Measurements from ENCODE around the gene SRSF8.
"Not testable (repeated sequence)": the region's sequence is repeated elsewhere in the genome, so short reads cannot be mapped to it uniquely, and the experiment has no call there.

The SRSF8 gene, protein sequence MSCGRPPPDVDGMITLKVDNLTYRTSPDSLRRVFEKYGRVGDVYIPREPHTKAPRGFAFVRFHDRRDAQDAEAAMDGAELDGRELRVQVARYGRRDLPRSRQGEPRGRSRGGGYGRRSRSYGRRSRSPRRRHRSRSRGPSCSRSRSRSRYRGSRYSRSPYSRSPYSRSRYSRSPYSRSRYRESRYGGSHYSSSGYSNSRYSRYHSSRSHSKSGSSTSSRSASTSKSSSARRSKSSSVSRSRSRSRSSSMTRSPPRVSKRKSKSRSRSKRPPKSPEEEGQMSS

DNA sequence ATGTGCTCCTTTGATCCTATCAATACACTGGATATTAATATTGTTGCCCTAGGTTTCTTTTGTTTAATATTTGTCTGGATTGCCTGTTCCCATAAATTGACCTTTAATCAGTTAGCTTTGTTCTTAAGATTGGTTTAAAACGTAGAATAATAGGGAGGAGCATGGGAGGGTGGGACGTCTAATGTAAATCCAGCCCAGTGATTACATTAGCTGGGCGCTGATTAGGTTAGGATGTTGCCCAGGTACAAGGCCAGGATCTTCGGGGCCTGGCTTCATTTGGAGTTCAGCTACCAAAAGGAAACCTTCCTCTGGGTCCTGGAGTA lies at the start of gene SRSF8:
Gene SRSF8, plus strand, starts transcription at position 204 of the 323 bp plus-strand sequence. CDS start 308 bp downstream, outside the sequence.
- DNase-seq: peak in 1 of 3 donors; percentile 21

DNA sequence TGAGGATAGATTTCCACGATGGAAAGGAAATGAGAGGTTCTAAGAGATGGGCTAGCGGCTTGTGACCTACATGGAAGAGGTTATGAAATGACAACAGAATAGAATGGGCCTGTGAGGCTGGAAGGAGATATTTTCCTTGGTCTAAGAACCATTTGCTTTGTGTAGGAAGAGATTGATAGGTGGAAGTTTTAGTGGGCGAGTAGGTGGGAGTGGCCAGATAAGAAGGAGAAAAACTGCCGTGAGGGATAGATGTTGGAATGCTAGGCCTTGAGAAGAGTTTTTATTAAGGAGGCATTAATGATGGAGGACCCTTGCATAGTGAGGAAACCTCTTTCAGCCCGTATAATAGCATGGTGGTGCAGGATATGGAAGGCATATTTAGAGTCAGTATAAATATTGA lies 45.3 kb upstream of the SRSF8 start:
- not testable (repeated sequence) for DNase-seq

DNA sequence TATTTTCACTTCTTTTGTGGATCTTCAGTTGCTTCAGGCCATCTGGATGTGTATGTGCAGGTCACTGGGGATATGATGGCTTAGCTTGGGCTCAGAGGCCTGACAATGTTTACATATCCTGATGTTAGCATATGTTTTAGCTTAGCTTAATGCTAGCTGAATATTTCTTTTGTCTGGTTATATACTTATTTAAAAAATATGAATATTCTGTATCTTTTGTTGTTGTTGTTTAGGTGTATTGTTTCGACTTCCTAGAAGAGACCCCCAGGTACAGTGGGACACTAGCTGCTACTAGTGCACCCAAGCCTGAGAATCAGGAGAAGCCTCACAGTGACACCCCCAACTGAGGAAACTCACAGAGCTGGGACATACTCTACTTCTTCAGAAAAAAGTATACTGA lies 41.8 kb upstream of the SRSF8 start, which contains the start of gene KDM4E:
Gene KDM4E, plus strand, starts transcription at position 301 of the 400 bp plus-strand sequence. CDS start 300 bp downstream, outside the sequence.
- no peak for DNase-seq

DNA sequence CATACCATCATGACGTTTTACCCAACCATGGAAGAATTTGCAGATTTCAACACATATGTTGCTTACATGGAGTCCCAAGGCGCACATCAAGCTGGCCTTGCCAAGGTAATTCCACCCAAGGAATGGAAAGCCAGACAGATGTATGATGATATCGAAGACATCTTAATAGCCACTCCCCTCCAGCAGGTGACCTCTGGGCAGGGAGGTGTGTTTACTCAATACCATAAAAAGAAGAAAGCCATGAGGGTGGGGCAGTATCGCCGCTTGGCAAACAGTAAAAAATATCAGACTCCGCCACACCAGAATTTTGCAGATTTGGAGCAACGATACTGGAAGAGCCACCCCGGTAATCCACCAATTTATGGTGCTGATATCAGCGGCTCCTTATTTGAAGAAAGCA lies 41.1 kb upstream of the SRSF8 start:
- DNase-seq: not testable (repeated sequence)

DNA sequence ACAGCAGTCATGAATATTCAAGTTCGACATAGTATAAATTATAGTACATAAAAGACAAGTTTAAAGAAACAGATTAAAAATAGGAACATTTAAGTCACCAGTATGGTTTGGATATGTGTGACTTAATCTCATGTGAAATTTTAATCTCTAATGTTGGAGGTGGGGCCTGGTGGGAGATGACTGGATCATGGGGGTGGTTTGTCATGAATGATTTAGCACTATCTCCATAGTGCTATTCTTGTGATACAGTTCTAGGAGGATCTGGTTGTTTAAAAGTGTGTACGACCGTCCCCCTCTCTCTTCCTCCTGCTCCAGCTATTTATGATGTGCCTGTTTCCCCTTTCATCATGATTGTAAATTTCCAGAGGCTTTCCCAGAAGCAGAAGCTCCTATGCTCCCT lies 38.4 kb upstream of the SRSF8 start:
- peak; percentile 17 to 62 (median 20) for DNase-seq

DNA sequence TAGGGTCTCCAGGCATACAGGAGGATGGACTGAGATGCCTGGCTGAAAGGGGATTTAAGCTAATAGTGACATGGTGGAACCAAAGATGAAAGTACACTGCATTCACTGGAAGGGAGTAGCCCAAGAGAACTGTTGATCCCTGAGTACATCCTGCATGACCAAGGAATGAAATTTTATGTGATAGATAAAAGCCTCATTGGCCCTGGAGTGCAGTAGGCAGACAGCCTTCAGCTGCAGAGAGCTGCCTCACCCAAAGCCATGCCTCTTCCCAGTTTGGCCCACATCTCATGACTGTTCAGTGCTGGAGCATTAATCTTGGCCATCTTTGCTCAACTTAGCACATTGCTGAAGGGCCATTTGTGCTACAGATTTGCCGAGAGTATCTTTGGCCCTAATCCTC lies 33.7 kb upstream of the SRSF8 start:
- DNase-seq: no peak

DNA sequence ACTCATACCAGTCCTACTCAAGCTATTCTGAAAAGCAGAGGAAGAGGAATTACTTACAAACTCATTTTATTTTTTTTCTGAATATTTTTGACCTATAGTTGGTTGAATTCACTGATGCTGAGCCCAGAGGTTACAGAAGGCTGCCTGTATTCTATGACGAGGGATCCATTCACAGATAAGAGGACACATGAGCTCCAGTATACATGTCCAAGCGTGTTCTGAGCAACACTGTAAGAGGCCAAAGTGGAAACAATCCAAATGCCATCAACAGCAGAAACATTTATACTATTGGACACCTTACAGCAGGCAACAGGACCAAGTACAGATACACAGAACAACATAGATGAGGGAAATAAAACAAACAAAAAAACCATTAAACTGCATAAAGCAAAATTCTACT lies 31.4 kb upstream of the SRSF8 start:
- DNase-seq: no peak

DNA sequence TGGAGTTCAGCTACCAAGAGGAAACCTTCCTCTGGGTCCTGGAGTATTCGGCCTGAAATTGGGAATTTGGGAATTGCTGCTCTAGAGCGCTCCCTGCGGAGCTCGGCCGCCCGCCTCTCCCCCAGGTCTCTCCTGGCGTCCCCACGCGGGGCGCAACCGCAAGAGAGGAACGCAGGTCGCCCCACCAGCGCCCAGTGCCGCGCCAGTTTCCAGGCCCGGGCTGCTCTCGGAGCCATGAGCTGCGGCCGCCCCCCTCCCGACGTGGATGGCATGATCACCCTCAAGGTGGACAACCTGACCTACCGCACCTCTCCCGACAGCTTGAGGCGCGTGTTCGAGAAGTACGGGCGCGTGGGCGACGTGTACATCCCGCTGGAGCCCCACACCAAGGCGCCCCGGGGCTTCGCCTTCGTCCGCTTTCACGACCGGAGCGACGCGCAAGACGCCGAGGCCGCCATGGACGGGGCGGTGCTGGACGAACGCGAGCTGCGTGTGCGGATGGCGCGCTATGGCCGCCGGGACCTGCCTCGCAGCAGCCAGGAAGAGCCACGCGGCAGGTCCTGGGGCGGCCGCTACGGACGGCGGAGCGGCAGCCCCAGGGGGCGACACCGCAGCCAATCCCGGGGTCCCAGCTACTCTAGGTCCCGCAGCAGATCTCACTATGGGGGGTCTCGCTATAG lies 29.2 kb upstream of the SRSF8 start:
- peak in 1 of 3 donors; percentile 14 for DNase-seq

DNA sequence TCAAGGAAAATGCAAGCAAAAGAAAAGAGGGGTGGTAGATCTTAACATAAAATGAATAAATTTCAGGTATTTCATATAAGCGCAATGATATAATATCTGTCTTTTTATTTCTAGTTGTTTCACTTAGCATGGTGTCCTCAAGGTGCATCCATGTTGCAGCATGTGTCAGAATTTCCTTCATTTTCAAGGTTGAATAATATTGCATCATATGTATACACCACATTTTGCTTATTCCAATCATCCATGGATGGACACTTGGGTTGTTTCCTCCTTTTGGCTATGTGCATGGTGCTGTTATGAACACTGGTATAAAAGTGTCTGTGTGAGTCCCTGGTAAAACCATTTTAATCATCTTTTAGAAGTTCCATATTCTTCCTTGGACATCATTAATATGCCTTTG lies 24.5 kb upstream of the SRSF8 start:
- no peak for DNase-seq

DNA sequence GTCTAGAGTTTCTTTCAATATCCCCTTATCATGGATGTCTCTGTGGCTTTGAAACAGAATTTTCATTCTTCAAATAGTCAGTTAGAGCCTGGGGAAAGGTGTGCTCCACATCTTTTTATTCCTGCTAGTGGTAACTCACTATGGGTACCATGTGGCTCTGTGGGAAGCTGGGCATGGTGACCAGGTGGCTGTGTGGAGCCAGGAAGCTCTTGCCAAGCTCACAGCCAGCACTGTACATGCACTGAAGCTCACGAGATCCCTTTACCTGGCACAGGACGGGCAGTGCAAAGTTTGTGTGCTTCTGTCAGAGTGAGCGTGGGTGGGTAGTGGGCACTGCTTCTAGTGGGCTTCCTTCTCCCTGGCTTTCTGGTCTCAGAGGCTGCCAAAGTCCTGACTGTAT lies 23.8 kb upstream of the SRSF8 start:
- DNase-seq: no peak

DNA sequence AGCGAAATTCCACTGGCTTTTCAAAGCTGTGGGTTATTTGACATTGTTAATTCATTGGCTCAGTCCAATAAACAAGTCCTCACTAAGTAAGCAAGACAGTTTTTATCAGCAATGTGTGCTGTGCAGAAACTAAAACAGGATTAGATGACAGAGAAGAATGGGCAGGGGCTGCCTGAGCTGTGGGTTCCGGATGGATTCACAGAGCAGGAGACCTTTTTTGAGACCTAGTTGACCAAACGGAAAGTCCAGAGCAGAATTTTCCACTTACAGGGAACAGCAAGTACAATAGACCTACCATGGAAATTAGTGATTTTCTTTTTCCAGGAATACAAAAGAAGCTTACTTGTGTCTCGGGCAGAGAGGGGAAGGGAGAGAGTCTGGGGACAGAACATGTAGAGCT lies 22.7 kb upstream of the SRSF8 start:
- DNase-seq: no peak

DNA sequence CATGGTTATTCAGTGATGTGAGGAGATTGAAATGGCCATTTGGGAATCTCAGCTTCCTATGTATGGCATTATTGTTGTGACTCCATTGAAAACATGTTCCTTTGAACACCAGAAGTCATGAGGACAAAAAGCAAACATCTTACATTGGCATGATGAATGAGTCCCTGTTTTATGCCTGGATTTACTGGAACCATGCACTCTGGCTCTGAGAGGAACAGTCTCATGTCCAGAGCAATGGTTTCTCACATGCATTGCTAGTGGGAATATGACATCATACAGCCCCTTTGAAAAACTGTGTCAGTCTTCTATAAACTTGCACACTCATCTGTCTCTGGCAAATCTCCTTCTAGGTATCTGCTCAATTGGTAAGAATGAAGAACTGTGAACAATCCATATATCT lies 20.9 kb upstream of the SRSF8 start:
- no peak for DNase-seq

DNA sequence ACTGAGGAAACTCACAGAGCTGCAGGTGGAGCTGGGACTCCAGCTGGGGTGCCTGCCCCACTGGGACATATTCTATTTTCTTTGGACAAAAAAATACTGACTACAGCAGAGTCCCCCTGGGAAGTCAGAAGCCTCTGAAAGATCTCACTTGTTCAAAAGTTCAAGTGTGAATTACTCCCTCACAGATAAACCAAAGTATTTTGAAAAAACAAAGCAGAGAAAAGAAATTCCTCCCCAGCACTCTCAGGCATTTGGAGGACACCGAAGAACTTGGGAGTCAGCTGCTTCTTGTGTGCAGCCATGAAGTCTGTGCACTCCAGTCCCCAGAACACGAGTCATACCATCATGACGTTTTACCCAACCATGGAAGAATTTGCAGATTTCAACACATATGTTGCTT lies 17.6 kb upstream of the SRSF8 start, which contains the start of gene KDM4F:
Gene KDM4F, plus strand, starts transcription at position 301 of the 400 bp plus-strand sequence.
- not testable (repeated sequence) for DNase-seq

DNA sequence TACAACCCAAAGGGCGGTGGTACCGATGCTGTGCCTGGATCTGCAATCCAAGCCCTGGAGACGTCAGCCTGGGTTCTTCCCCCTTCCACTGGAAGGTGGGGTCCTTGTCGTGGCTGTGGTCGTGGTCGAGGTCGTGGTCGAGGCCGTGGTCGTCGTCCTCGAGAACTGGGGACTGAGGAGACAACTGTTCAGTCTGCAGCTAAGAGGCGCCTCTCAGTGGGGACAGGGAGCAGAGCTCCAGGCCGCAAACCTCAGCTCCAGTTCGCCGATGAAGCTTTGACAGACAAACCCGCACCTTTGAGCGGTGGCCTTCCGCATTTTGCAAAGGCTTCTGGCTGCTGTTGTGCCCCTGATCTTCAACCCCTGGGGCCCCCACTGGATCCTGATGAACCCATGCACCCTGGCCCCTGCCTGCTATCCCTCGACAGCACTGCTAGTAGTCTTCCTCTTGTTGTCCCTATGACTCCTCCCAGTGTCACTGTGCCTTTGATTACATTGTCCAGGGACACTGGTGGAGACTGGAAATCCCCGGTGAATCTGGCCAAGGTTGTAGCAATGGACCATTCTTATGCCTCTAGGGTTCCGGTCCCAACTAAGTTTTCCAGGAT lies 16.0 kb upstream of the SRSF8 start:
- DNase-seq: no peak

DNA sequence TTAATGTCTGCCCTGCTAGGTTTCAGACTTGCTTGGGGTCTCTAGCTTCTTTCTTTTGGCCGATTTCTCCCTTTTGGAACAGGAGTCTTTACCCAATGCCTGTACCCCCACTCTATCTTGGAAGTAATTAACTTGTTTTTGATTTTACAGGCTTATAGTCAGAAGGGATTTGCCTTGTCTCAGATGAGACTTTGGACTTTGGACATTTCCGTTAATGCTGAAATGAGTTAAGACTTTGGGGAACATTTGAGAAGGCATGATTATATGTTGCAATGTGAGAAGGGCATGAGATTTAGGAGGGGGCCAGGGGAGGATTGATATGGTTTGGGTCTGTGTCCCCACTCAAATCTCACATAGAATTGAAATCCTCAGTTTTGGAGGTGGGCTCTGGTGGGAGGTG lies 12.4 kb upstream of the SRSF8 start:
- DNase-seq: no peak

DNA sequence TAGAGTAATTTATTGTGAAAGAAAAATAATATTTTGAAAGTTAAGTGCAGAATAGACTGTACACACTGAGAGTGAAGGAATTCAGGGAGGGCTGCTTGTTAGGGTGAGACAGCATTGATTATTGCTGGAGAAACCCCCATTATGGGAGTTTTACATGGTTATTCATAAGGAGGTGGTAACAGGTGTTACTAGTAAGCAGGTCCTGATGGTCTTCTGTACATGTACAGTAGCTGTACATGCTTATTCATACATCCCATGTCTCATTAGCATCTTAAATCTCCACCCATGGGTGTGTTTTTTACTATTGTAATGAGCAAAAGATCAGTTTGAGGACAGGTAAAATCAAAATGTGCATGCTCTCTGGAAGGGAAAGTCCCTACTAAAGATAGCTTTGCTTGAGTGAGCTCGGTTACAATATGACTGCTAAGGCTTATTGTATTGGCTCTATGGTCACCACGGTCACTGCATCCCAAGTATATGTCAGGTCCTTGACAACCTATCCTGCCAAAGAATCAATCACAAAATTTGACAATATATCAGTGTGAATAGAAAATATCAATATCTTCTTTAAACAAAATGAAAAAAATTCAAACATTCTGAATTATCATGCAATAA lies 11.3 kb upstream of the SRSF8 start:
- DNase-seq: no peak

DNA sequence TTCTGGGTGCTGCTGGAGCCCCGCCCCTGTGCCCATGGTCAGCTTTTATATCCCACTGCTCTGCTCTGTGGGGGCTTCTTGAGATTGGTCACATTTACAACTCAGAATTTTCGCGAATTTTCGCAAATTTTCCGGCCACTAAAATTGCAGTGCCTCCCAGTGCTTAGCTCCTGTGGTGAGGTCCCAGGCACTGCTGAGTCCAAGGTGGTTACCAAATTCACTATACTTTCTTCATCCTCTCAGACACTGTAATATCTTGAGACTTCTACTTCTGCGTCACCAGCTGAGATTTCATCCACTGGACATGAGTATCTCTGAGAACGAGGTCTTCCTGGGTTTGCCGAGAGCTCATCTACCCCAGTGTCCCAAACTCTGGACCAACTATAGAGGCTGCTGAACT lies 8.8 kb upstream of the SRSF8 start:
- no peak for DNase-seq

DNA sequence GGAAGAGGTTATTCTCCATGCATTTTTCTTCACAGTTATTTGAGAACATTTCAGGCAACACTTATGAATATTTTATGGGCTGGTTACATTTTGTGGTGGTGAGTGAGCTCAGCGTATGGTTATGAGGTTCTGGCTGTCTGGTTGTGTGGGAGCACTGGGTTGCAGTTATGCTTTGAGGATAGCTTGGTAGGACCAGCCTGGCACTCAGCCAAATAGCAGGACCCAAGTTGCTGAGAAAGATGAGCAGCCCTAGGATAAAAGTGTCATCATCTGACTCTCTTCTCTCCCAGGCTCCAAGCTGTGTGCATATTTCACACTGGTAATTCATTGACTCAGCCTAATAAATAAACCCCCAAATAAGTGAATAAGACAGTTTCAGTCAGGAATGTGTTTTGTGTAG lies 8.1 kb upstream of the SRSF8 start:
- no peak for DNase-seq

DNA sequence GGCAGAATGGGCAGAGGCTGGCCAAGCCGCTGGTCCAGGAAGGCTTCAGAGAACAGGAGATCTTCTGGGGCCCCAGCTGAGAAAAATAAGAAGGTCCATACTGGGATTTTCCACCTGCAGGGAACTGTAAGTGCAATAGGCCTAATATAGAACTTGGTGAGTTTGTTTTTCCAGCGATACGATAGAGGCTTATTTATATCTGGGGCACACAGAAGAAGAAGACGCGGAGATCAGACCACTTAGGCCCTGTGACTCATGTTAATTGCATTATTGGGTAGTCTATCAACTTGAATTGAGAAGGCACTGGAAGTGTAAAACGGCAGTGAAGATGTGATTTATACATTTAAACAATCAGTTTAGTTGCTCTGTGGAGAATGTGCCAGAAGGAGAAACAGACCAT lies 7.7 kb upstream of the SRSF8 start:
- no peak for DNase-seq

DNA sequence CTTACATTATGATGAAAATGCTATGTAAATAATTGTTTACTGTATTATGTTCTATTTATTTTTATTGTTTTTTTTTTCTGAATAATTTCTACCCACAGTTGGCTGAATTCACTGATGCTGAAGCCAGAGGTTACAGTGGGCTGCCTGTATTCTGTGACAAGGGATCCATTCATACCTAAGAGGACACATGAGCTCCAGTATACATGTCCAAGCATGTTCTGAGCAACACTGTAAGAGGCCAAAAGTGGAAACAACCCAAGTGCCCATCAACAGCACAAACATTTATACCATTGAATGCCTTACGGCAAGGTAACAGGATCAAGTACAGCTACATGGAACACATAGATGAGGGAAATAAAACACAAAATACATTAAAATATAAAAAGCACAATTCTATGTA lies 1.4 kb upstream of the SRSF8 start:
- no peak for DNase-seq

DNA sequence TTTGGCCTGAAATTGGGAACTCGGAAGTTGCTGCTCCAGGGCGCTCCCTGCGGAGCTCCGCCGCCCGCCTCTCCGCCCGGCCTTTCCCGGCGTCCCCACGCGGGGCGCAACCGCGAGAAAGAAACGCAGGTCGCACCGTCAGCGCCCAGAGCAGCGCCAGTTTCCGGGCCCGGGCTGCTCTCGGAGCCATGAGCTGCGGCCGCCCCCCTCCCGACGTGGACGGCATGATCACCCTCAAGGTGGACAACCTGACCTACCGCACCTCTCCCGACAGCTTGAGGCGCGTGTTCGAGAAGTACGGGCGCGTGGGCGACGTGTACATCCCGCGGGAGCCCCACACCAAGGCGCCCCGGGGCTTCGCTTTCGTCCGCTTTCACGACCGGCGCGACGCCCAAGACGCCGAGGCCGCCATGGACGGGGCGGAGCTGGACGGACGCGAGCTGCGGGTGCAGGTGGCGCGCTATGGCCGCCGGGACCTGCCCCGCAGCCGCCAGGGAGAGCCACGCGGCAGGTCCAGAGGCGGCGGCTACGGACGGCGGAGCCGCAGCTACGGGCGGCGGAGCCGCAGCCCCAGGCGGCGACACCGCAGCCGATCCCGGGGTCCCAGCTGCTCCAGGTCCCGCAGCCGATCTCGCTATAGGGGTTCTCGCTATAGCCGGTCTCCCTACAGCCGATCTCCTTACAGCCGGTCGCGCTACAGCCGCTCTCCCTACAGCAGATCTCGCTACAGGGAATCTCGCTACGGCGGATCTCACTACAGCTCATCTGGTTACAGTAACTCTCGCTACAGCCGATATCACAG lies 521 bp downstream of the SRSF8 start:
- DNase-seq: peak; percentile 84 to 93 (median 90)

DNA sequence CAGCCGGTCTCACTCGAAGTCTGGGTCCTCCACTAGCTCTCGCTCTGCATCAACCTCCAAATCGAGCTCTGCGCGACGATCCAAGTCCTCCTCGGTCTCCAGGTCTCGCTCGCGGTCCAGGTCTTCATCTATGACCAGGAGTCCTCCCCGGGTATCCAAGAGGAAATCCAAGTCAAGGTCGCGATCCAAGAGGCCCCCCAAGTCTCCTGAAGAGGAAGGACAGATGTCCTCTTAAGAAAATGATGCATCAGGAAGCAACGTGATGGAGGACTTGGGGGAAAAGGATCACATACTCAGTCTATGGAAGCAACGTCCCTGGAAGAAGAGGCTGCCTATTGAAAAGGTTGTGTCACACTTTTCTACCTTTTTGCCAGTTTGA lies 1.1 kb downstream of the SRSF8 start:
- DNase-seq: peak in 1 of 3 donors; percentile 28

DNA sequence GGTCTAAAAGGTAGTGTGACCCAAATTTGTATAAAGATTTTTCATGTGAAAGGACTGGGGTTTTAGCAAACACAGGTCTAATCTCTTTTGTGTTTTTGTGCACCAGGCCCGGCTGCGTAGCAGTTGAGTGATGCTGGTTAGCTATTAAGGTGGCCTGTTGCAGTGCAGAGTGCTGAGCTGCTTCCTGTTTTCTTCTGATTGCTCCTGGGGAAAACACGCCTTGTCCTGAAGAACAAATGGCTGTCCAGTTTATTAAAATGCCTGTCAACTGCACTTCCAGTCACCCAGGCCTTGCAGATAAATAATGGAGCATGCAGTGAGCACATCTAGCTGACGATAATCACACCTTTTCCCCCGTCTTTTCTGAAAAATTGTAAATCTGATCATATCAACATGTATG lies 1.8 kb downstream of the SRSF8 start:
- DNase-seq: peak; percentile 83 to 93 (median 88)
